ENCODE measurements around the gene CTNNA2.

CTNNA2 gene

DNA sequence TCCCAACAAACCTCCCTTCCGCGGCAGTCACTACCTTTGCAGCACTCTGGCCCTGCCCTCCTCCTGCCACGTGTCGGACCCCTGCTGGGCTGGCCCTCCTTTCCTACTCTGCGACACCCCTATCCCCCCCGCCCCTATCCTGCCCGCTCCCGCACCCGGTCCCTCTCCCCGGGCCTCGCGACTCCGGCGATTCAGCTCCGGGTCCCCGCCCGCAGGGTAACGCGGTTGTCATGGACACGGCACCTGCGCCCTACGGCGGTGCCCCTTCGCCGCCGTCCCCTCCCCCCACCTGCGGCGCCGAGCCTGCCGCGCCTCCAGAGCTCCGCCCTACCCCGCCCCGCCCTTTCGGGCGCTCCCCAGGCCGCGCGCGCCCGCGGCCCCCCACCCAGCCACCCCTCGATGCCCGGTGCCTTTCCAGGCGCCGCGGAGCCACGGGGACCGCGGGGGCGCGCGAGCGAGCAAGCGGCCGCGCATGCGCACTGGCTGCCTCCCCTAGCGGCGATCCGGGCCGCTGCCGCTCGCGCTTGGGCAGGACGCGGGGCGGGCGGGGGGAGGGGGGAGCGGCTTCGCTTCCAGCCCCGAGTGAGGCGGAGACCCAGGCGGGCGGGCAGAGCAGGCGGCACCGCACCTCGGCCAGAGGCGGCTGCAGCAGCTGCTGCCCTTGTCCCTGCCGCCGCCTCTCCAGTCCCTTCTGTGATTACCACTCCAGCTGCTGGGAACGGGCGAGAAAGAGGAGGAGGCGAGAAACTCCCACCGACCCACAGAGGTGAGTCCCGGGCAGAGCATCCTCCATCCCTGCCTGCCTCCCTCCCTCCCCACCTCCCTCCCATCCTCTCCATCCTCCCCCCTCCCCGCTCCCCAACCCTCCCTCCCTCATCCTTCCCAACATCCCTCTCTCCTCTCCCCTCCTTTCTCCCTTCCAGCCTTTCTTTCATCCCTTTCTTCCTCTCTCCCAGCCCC, at the start of gene CTNNA2:
Gene CTNNA2, plus strand, starts transcription at position 610 of the 960 bp plus-strand sequence.
- Histone ChIP-seq H3K27ac (peak within 1 kb of the TSS; percentile 42), H3K27me3 (ENCODE audit: insufficient read depth, low read depth, severe bottlenecking) (peaks cover 13% of the 10 kb centered on the region), H3K9me3 (ENCODE audit: severe bottlenecking) (no peaks in the 10 kb centered on the region), H3K4me3 (ENCODE audit: low read depth, low read length) (peak within 1 kb of the TSS; percentile 61), H3K36me3 (no peaks in the 10 kb centered on the region)
- peak; percentile 95 for DNase-seq
- TF ChIP-seq CTCF (IDR thresholded peaks at IDR 0.05; ENCODE audit: low read depth, low read length), result peak; percentile 72

GRCh38 chr2:79487399-79487798, 25.5 kb upstream of the CTNNA2 start:
- no peak overlapping the region for H3K27ac ChIP-seq
- no peak for DNase-seq
- TF ChIP-seq CTCF (IDR thresholded peaks at IDR 0.05; ENCODE audit: low read depth, low read length), result no peak
- H3K4me3 ChIP-seq (ENCODE audit: low read depth, low read length), result no peak overlapping the region
- no peaks in the 10 kb centered on the region for H3K36me3 ChIP-seq
- H3K27me3 ChIP-seq (ENCODE audit: insufficient read depth, low read depth, severe bottlenecking), result peaks cover 3% of the 10 kb centered on the region
- H3K9me3 ChIP-seq (ENCODE audit: severe bottlenecking), result no peaks in the 10 kb centered on the region

DNA sequence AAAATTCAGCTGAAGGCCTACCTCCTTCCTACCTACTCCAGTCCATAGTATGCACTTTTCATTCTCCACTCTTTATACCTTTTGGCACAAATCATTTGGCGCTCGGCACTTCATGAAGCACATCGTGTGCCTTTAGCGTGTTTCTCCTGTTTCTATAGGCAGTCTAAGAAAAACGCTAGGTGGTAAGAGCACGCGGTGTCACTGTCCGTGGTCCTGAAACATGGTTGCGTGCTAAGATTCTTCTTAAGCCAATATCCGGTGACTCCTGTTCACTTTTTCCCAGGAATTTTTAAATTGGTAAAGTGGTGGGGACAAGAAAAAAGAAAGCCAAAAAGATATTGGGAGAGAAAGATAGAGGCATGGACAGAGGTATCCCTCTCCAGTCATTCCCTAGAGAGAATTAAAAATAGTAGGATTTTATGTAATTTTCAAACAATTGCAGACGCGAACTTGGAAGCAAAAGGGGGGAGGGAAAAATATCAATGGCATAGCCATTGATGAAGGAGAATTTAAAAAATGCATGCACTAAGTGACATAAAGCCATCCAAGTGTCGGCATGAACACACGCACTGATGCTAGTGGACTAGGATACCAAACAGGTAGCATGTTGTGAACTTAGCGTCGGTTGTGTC, 1.4 kb upstream of the CTNNA2 start:
- no peak for TF ChIP-seq CTCF (IDR thresholded peaks at IDR 0.05; ENCODE audit: low read depth, low read length)
- H3K36me3 ChIP-seq, result no peaks in the 10 kb centered on the region
- no peak overlapping the region for H3K27ac ChIP-seq
- H3K4me3 ChIP-seq (ENCODE audit: low read depth, low read length), result no peak overlapping the region
- DNase-seq, result no peak
- peaks cover 15% of the 10 kb centered on the region for H3K27me3 ChIP-seq (ENCODE audit: insufficient read depth, low read depth, severe bottlenecking)
- no peaks in the 10 kb centered on the region for H3K9me3 ChIP-seq (ENCODE audit: severe bottlenecking)

GRCh38 chr2:79513711-79514110, 860 bp downstream of the CTNNA2 start:
- no peak for TF ChIP-seq CTCF (IDR thresholded peaks at IDR 0.05; ENCODE audit: low read depth, low read length)
- Histone ChIP-seq H3K9me3 (ENCODE audit: severe bottlenecking) (no peaks in the 10 kb centered on the region), H3K36me3 (no peaks in the 10 kb centered on the region), H3K27ac (no peak overlapping the region), H3K27me3 (ENCODE audit: insufficient read depth, low read depth, severe bottlenecking) (peaks cover 13% of the 10 kb centered on the region), H3K4me3 (ENCODE audit: low read depth, low read length) (no peak overlapping the region)
- DNase-seq, result no peak

DNA sequence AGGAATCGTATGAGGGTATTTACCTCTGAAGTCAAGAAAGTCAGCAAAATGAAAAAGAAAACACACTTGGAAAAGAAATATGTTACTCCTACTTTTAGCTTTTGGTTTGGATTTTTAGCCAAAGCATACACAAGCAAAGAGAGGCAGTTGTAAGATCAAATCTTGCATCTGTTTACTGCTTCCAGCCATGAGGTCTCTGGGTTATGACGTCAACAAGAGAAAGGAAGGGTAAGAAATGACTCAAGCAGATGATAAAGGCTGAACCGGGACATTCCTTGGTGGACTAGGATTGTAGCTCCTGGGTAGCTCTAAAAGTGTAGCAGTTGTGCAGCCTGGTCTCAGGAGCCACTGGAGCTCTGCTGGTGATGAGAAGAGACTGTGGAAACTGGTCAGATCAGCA, 16.8 kb downstream of the CTNNA2 start:
- H3K36me3 ChIP-seq, result no peaks in the 10 kb centered on the region
- no peak for DNase-seq
- no peak for TF ChIP-seq CTCF (IDR thresholded peaks at IDR 0.05; ENCODE audit: low read depth, low read length)
- H3K27me3 ChIP-seq (ENCODE audit: insufficient read depth, low read depth, severe bottlenecking), result no peaks in the 10 kb centered on the region
- H3K9me3 ChIP-seq (ENCODE audit: severe bottlenecking), result no peaks in the 10 kb centered on the region
- H3K4me3 ChIP-seq (ENCODE audit: low read depth, low read length), result no peak overlapping the region
- no peak overlapping the region for H3K27ac ChIP-seq
